SK-N-MC (cell line): ENCODE data around the gene FOXP1.

ENCODE experiments used
- EZH2 ChIP-seq: fragments of 200-600 bp; sonication (generic); IDR thresholded peaks from one replicate; pipeline ENCODE4 v1.6.1; 2017; ENCODE audit warnings: antibody characterized with exemption
- POLR2AphosphoS5 ChIP-seq: IDR thresholded peaks from 2 replicates; pipeline ENCODE4 v1.6.1; 2012; ENCODE audit warnings: mild to moderate bottlenecking, low read depth, low read length, borderline replicate concordance

- TF ChIP-seq EZH2 (no peak), POLR2AphosphoS5 (no peak)
Measured at GRCh38 chr3:70980646-70981170, 602.8 kb downstream of the FOXP1 start.
